Fibroblast of mammary gland (primary cell): ENCODE results near the gene ELK3.
"Not testable (repeated sequence)": the region's sequence is repeated elsewhere in the genome, so short reads cannot be mapped to it uniquely, and the experiment has no call there.

Source experiments
- DNase-seq: peaks from one replicate; pipeline ENCODE4 v3.0.0-alpha.2; 2010; ENCODE audit warnings: low read depth
- H3K4me3 ChIP-seq: 2 replicates; pipeline ENCODE4 v1.5.1; 2011; ENCODE audit warnings: low read depth, mild to moderate bottlenecking, low read length, moderate library complexity; ENCODE audit not compliant: control insufficient read depth
- TF ChIP-seq, protein P1 (sequence below): conservative IDR thresholded peaks from 2 replicates; pipeline ENCODE4 v1.5.1; 2011; ENCODE audit warnings: low read depth, low read length, inconsistent platforms; ENCODE audit not compliant: control insufficient read depth, insufficient read depth

Gene ELK3

GRCh38 chr12:96305665-96306064 is 111.5 kb downstream of the ELK3 start:
- H3K4me3 ChIP-seq: no peak overlapping the region
- TF ChIP-seq, protein P1, sequence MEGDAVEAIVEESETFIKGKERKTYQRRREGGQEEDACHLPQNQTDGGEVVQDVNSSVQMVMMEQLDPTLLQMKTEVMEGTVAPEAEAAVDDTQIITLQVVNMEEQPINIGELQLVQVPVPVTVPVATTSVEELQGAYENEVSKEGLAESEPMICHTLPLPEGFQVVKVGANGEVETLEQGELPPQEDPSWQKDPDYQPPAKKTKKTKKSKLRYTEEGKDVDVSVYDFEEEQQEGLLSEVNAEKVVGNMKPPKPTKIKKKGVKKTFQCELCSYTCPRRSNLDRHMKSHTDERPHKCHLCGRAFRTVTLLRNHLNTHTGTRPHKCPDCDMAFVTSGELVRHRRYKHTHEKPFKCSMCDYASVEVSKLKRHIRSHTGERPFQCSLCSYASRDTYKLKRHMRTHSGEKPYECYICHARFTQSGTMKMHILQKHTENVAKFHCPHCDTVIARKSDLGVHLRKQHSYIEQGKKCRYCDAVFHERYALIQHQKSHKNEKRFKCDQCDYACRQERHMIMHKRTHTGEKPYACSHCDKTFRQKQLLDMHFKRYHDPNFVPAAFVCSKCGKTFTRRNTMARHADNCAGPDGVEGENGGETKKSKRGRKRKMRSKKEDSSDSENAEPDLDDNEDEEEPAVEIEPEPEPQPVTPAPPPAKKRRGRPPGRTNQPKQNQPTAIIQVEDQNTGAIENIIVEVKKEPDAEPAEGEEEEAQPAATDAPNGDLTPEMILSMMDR: no peak
- DNase-seq: no peak

- DNase-seq: no peak
- H3K4me3 ChIP-seq: no peak overlapping the region
- TF ChIP-seq, protein P1: no peak
Observed at GRCh38 chr12:96308881-96309280, 114.7 kb downstream of the ELK3 start.

DNA sequence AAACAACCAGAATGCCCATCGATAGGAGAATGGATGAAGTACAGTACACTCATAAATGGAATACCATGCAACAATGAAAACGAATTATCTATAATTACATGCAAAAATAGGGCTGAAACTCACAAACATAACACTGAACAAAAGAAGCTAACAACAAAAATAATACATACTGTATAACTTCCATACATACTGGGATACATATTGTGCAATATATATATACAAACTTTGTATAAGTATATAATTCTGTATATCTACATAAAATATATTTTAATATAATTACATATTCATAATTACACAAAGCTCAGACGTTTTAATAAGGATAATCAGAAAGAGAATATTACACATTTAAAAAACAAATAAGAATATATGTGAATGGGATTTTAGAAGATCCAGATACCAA is 115.9 kb downstream of the ELK3 start:
- no peak overlapping the region for H3K4me3 ChIP-seq
- DNase-seq: no peak
- TF ChIP-seq, protein P1: no peak

- no peak for DNase-seq
- TF ChIP-seq, protein P1: no peak
- no peak overlapping the region for H3K4me3 ChIP-seq
Observed at GRCh38 chr12:96311191-96311590, 117.0 kb downstream of the ELK3 start.

DNA sequence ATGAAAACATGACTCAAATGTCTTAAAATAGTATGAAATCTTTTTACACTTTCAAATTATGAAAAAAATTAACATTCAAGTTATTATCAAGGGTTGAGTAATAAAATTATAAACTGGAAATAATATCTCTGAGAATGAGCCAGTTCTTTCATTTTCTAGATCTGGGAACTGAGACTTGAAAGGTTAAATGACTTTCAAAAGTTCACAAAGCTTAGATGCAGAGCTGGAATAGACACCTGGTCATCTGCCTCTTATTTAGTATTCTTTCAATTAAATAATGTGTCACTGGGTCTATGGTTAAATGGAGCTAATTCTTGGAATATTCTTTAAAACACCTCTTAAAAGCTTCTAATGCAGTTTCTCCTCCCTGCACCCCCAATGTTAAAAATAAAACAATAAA is 119.4 kb downstream of the ELK3 start:
- TF ChIP-seq, protein P1: no peak
- no peak overlapping the region for H3K4me3 ChIP-seq
- DNase-seq: no peak

- TF ChIP-seq, protein P1: no peak
- H3K4me3 ChIP-seq: no peak overlapping the region
- no peak for DNase-seq
Observed at GRCh38 chr12:96314723-96315122, 120.5 kb downstream of the ELK3 start.

- DNase-seq, H3K4me3 ChIP-seq: not testable (repeated sequence)
Observed at GRCh38 chr12:96315741-96316481, 121.7 kb downstream of the ELK3 start.

DNA sequence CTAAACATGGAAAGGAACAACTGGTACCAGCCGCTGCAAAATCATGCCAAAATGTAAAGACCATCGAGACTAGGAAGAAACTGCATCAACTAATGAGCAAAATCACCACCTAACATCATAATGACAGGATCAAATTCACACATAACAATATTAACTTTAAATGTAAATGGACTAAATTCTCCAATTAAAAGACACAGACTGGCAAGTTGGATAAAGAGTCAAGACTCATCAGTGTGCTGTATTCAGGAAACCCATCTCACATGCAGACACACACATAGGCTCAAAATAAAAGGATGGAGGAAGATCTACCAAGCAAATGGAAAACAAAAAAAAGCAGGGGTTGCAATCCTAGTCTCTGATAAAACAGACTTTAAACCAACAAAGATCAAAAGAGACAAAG is 123.6 kb downstream of the ELK3 start:
- H3K4me3 ChIP-seq, DNase-seq: not testable (repeated sequence)
